HEK293 (cell line): ENCODE data around the gene SEMA4D.

Experiments
- CTCF ChIA-PET: fragments of 350-600 bp; formaldehyde crosslinking; extraction: SDS; loops from one replicate; lab custom pipeline; 2021; ENCODE audit warnings: antibody characterized with exemption; lab: Yijun Ruan, JAX
- POLR2A ChIA-PET: fragments of 300-600 bp; formaldehyde crosslinking; extraction: SDS; loops from one replicate; lab custom pipeline; 2020; ENCODE audit warnings: antibody characterized with exemption, inconsistent platforms; lab: Yijun Ruan, JAX
- H3K27ac ChIP-seq: fragments of 200-500 bp; sonication (Bioruptor generic); 2 replicates; pipeline ENCODE4 v1.5.1; 2014; ENCODE audit warnings: low read depth, low read length, control low read depth, inconsistent platforms; ENCODE audit errors: extremely low read depth
- H3K36me3 ChIP-seq, 2 experiments: fragments of 200-500 bp in 1 of 2; sonication (Bioruptor generic) in 1 of 2; 1 replicate in 1 of 2; 2 replicates in 1 of 2; pipeline ENCODE4 v1.5.1; 2014 to 2017; ENCODE audit warnings: inconsistent platforms in 2 of 2, low read length in 2 of 2; ENCODE audit not compliant: control insufficient read depth in 2 of 2, insufficient read depth in 1 of 2
- H3K4me1 ChIP-seq: fragments of 200-500 bp; sonication (Bioruptor generic); 2 replicates; pipeline ENCODE4 v1.5.1; 2014; ENCODE audit warnings: mild to moderate bottlenecking, low read length, inconsistent platforms; ENCODE audit not compliant: control insufficient read depth, insufficient read depth
- H3K4me3 ChIP-seq: 2 replicates; pipeline ENCODE4 v1.5.1; 2011; ENCODE audit warnings: low read depth, mild to moderate bottlenecking, control low read depth, low read length, moderate library complexity
- H3K9me3 ChIP-seq: fragments of 200-500 bp; sonication (Bioruptor generic); 2 replicates; pipeline ENCODE4 v1.5.1; 2014; ENCODE audit warnings: low read depth, low read length, inconsistent platforms; ENCODE audit not compliant: control insufficient read depth, insufficient read depth
- FEZF1 ChIP-seq: fragments of 450-650 bp; formaldehyde crosslinking; IDR thresholded peaks from 2 replicates; pipeline ENCODE4 v1.5.1; 2016; ENCODE audit warnings: missing biosample characterization, missing genetic modification characterization
- KLF1 ChIP-seq: fragments of 450-650 bp; formaldehyde crosslinking; IDR thresholded peaks from 2 replicates; pipeline ENCODE4 v1.5.1; 2016; ENCODE audit warnings: missing biosample characterization, missing genetic modification characterization
- KLF16 ChIP-seq: fragments of 450-650 bp; formaldehyde crosslinking; IDR thresholded peaks from 2 replicates; pipeline ENCODE4 v1.5.1; 2017; ENCODE audit warnings: missing biosample characterization, missing genetic modification characterization
- MZF1 ChIP-seq: fragments of 450-650 bp; formaldehyde crosslinking; IDR thresholded peaks from 2 replicates; pipeline ENCODE4 v1.5.1; 2017; ENCODE audit warnings: missing biosample characterization, missing genetic modification characterization, borderline replicate concordance
- SP2 ChIP-seq: fragments of 450-650 bp; formaldehyde crosslinking; IDR thresholded peaks from 2 replicates; pipeline ENCODE4 v1.5.1; 2016; ENCODE audit warnings: missing biosample characterization, missing genetic modification characterization
- ZFP3 ChIP-seq: fragments of 450-650 bp; formaldehyde crosslinking; IDR thresholded peaks from 2 replicates; pipeline ENCODE4 v1.5.1; 2016; ENCODE audit warnings: low read depth, missing biosample characterization, missing genetic modification characterization
- ZNF121 ChIP-seq: fragments of 450-650 bp; formaldehyde crosslinking; IDR thresholded peaks from 2 replicates; pipeline ENCODE4 v1.5.1; 2016; ENCODE audit warnings: missing biosample characterization, missing genetic modification characterization
- ZNF202 ChIP-seq: fragments of 450-650 bp; formaldehyde crosslinking; IDR thresholded peaks from 2 replicates; pipeline ENCODE4 v1.5.1; 2016; ENCODE audit warnings: missing biosample characterization, missing genetic modification characterization, borderline replicate concordance
- ZNF366 ChIP-seq: fragments of 450-650 bp; formaldehyde crosslinking; conservative IDR thresholded peaks from 2 replicates; pipeline ENCODE4 v1.5.1; 2016; ENCODE audit warnings: missing biosample characterization, missing genetic modification characterization
- ZNF521 ChIP-seq: fragments of 450-650 bp; formaldehyde crosslinking; IDR thresholded peaks from 2 replicates; pipeline ENCODE4 v1.5.1; 2017; ENCODE audit warnings: missing biosample characterization, mild to moderate bottlenecking, missing genetic modification characterization
- ZNF544 ChIP-seq: fragments of 450-650 bp; formaldehyde crosslinking; IDR thresholded peaks from 2 replicates; pipeline ENCODE4 v1.5.0; 2017; ENCODE audit warnings: missing biosample characterization, missing genetic modification characterization
- ZNF600 ChIP-seq: fragments of 450-650 bp; formaldehyde crosslinking; IDR thresholded peaks from 2 replicates; pipeline ENCODE4 v1.5.1; 2016; ENCODE audit warnings: missing biosample characterization, missing genetic modification characterization
- TF ChIP-seq, protein P1 (sequence below): fragments of 450-650 bp; formaldehyde crosslinking; IDR thresholded peaks from 2 replicates; pipeline ENCODE4 v1.5.1; 2016; ENCODE audit warnings: missing biosample characterization, missing genetic modification characterization
- TF ChIP-seq, protein P2 (sequence below): fragments of 450-650 bp; formaldehyde crosslinking; IDR thresholded peaks from 2 replicates; pipeline ENCODE4 v1.5.1; 2016; ENCODE audit warnings: missing biosample characterization, missing genetic modification characterization
- TF ChIP-seq, protein P3 (sequence below): fragments of 450-650 bp; formaldehyde crosslinking; optimal IDR thresholded peaks from 2 replicates; pipeline ENCODE3; 2016; ENCODE audit warnings: missing biosample characterization, mild to moderate bottlenecking, missing genetic modification characterization

Gene SEMA4D

DNA sequence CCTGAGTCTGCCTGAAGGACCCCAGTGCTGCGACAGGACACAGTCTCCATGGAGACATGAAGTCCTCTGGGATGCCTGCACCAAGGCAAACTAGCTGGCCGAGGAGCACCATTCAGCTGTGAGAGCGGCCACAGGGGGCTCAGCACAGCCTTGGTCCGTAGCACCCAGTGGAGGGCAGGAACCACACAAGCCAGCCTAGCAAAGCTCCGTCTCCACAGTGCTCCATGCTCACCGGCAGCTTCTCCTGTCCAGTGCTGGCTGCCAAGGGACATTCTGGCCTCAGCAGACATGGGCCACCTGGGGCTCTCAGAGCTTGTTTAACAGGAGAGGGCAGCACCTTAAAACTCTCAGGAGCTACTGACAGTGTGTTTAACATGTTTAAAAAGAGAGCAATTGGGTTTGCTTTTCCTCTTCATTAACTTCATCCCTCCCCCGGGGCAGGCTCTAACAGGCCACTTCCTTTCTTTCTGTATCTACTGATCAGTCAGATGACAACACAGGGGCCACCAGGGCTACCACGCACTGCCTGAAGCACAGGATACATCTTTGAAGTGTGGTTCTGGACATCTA lies 122.6 kb downstream of the SEMA4D start:
- ChIA-PET POLR2A (no interaction called here), CTCF (interaction anchor here (1.2 kb wide), 1 partner anchor 174 kb away, joined by 5 read pairs; no protein-coding TSS in a partner anchor)
- Histone ChIP-seq H3K9me3 (no peaks in the 10 kb centered on the region), H3K4me1 (no peaks in the 10 kb centered on the region), H3K36me3 (peaks cover 0 to 26% of the 10 kb centered on the region in 2 experiments; a peak in 2 of 3 replicates), H3K4me3 (no peak overlapping the region), H3K27ac (0 out of 2 replicates have a peak overlapping the region, but pooled peaks have one; percentile 24)
- TF ChIP-seq ZNF121 (tag by site-specific recombination) (0 out of 2 replicates have a peak, but pooled peaks have one; percentile 3), FEZF1 (tag by site-specific recombination) (peak; percentile 52), KLF16 (no peak)

DNA sequence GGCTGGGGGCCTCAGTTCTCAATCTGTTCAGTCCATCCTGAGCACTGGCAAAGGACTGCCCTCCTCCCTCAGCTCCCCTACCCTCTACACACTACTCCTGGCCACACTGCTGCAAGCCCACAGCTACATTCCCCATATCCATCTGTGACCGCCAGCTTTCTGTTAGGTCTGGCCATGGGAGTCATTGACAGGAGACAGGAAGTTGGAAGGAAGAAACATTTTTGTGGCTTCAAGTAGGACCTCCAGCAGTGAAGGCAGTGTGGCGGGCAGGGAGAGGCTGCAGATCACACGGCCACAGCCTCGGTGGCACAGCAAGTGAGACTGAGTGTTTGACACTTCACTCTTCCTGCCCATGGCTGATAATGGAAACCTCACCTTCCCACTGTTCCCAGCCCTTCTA lies 123.7 kb downstream of the SEMA4D start:
- Histone ChIP-seq H3K4me1 (no peaks in the 10 kb centered on the region), H3K36me3 (peaks cover 0 to 17% of the 10 kb centered on the region in 2 experiments; a peak in 2 of 3 replicates), H3K4me3 (no peak overlapping the region), H3K9me3 (no peaks in the 10 kb centered on the region), H3K27ac (no peak overlapping the region)
- ChIA-PET POLR2A (interaction anchor here (0.7 kb wide), 1 partner anchor 165 kb away, joined by 3 read pairs; no protein-coding TSS in a partner anchor), CTCF (interaction anchor here (0.6 kb wide), 1 partner anchor 77 kb away, joined by 3 read pairs; no protein-coding TSS in a partner anchor)
- TF ChIP-seq, protein P1, sequence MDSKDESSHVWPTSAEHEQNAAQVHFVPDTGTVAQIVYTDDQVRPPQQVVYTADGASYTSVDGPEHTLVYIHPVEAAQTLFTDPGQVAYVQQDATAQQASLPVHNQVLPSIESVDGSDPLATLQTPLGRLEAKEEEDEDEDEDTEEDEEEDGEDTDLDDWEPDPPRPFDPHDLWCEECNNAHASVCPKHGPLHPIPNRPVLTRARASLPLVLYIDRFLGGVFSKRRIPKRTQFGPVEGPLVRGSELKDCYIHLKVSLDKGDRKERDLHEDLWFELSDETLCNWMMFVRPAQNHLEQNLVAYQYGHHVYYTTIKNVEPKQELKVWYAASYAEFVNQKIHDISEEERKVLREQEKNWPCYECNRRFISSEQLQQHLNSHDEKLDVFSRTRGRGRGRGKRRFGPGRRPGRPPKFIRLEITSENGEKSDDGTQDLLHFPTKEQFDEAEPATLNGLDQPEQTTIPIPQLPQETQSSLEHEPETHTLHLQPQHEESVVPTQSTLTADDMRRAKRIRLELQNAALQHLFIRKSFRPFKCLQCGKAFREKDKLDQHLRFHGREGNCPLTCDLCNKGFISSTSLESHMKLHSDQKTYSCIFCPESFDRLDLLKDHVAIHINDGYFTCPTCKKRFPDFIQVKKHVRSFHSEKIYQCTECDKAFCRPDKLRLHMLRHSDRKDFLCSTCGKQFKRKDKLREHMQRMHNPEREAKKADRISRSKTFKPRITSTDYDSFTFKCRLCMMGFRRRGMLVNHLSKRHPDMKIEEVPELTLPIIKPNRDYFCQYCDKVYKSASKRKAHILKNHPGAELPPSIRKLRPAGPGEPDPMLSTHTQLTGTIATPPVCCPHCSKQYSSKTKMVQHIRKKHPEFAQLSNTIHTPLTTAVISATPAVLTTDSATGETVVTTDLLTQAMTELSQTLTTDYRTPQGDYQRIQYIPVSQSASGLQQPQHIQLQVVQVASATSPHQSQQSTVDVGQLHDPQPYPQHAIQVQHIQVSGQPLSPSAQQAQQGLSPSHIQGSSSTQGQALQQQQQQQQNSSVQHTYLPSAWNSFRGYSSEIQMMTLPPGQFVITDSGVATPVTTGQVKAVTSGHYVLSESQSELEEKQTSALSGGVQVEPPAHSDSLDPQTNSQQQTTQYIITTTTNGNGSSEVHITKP: no peak
- TF ChIP-seq ZNF366 (tag by site-specific recombination): no peak
- TF ChIP-seq ZNF544 (tag by site-specific recombination): no peak
- TF ChIP-seq ZNF521: no peak
- TF ChIP-seq ZFP3 (tag by site-specific recombination): no peak
- TF ChIP-seq, protein P2, sequence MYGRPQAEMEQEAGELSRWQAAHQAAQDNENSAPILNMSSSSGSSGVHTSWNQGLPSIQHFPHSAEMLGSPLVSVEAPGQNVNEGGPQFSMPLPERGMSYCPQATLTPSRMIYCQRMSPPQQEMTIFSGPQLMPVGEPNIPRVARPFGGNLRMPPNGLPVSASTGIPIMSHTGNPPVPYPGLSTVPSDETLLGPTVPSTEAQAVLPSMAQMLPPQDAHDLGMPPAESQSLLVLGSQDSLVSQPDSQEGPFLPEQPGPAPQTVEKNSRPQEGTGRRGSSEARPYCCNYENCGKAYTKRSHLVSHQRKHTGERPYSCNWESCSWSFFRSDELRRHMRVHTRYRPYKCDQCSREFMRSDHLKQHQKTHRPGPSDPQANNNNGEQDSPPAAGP (tag by site-specific recombination): no peak
- TF ChIP-seq ZNF600 (tag by site-specific recombination): no peak

DNA sequence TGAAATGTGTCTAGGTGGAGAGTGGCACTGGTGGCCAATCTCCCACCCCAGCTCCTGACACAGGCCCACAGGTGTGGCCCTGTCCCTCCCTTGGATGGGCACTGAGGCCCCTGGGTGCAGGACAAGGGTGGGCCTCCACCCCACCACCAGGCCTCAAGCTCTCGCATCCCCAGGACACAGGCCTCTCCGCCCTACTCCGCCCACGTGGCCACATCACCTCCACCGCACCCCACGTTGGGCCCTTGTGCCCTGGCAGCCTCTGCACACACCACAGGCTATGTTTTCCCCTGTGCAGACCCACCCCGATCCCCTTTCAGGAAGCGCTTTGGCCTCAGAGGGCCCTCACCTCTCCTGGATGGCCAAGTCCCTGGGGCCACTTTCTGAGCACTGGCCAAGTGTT lies 124.9 kb downstream of the SEMA4D start:
- no peaks in the 10 kb centered on the region for H3K9me3 ChIP-seq
- no peak overlapping the region for H3K4me3 ChIP-seq
- peaks cover 0 to 6% of the 10 kb centered on the region in 2 experiments; a peak in 2 of 3 replicates for H3K36me3 ChIP-seq
- ChIA-PET POLR2A (no interaction called here), CTCF (no interaction called here)
- no peaks in the 10 kb centered on the region for H3K4me1 ChIP-seq
- H3K27ac ChIP-seq: no peak overlapping the region
- no peak for TF ChIP-seq ZNF202
- TF ChIP-seq KLF1 (tag by site-specific recombination): peak; percentile 28; the same call in 1 of the 2 replicates
- TF ChIP-seq SP2 (tag by site-specific recombination): no peak
- TF ChIP-seq MZF1: no peak
- TF ChIP-seq, protein P3, sequence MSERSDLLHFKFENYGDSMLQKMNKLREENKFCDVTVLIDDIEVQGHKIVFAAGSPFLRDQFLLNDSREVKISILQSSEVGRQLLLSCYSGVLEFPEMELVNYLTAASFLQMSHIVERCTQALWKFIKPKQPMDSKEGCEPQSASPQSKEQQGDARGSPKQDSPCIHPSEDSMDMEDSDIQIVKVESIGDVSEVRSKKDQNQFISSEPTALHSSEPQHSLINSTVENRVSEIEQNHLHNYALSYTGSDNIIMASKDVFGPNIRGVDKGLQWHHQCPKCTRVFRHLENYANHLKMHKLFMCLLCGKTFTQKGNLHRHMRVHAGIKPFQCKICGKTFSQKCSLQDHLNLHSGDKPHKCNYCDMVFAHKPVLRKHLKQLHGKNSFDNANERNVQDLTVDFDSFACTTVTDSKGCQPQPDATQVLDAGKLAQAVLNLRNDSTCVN (tag by site-specific recombination): no peak
- TF ChIP-seq, all 188 proteins: peak for 1
